ENCODE measurements around the gene RDX. TPM values are rescaled to one million over a fixed set of nuclear protein-coding genes. Genes with fewer than 3 reads are reported as not detected.

RDX gene
- 34.8 and 39.2 TPM in 2 replicates for total RNA-seq
- total RNA-seq (2013): 12.9 TPM
- polyA plus RNA-seq: 4.4 and 9.3 TPM in 2 replicates
- polyA minus RNA-seq: 4.5 and 10.6 TPM in 2 replicates

DNA sequence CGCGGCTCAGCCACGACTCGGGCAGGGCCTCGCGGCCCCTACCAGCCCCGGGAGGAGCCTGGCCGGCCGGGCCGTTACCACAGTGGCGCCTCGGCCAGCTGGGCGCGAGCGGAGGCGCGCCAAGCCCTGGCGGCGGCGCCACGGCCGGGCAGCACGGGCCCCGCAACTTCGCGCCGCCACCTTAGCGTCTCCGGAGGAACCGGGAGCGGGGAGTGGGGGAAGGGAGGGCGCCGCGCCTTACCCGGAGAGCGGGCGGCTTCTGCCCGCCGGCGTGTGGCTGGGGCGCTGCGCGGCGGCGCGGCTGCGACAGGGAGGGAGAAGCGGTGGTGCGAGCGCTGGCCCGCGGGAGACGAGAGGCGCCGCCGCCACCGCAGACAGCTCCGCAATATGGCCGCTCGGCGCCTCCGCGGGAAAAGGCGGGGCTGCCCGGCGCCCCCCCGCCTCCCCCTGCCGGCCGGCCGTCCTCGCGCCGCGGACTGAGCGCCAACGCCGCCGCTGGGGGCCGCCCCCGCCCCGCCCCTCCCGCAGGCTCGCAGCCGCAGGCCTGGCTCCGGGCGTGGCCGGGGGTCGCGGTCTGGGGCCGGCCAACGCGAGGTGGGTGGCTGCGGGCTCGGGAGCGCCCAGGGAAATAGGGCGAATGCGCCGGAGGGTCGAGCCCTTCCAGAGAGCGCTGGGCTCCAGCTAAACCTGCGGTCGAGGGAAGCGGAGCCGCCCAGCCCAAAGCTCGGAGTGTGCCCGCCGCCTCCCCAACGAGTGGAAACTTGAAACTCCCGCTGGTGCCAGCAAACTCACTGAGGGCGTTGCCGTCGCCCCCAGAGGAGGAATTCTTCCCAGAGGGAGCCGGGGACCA lies at the start of gene RDX:
Gene RDX, minus strand, starts transcription at position 389 of the 850 bp plus-strand sequence. CDS start 16,922 bp downstream, outside the sequence.
- peak within 1 kb of the TSS; percentile 92 for H3K9ac ChIP-seq (ENCODE audit: low read length)
- H3K4me1 ChIP-seq (ENCODE audit: control insufficient read depth in 2 of 2, insufficient read depth in 2 of 2, low read length in 2 of 2): peaks cover 8 to 12% of the 10 kb centered on the region in 2 donors
- peak within 1 kb of the TSS; percentile 50 to 93 (median 86) for H3K4me3 ChIP-seq (ENCODE audit: control extremely low read depth in 1 of 5, extremely low read depth in 1 of 5, insufficient read depth in 1 of 5, low read depth in 2 of 5, low read length in 4 of 5)
- intact Hi-C loops (cut with micrococcal nuclease): loop anchor here (2.0 to 10.0 kb wide), 5 partner anchors 32 to 1728 kb away; partner anchors contain the start of genes DLAT and SIK2
- peak within 1 kb of the TSS; percentile 18 to 70 for H3K27ac ChIP-seq (ENCODE audit: low read length in 2 of 2)
- peaks cover 12% of the 10 kb centered on the region for H3K79me2 ChIP-seq (ENCODE audit: control insufficient read depth, insufficient read depth, low read length)
- POLR2A ChIA-PET: interaction anchor here (0.6 kb wide), 1 partner anchor 32 kb away, joined by 5 read pairs; no protein-coding TSS in a partner anchor
- H2AFZ ChIP-seq (ENCODE audit: insufficient read depth, low read depth, low read length, poor library complexity, severe bottlenecking): peak within 1 kb of the TSS; percentile 84
- H3K27me3 ChIP-seq (replicated peaks in 1 of 4; ENCODE audit: control extremely low read depth in 1 of 4, control insufficient read depth in 3 of 4, insufficient read depth in 4 of 4, low read length in 3 of 4): peaks cover 0 to 3% (median 0%) of the 10 kb centered on the region in 4 experiments
- ATAC-seq (ENCODE audit: low read depth) (peak; percentile 84), DNase-seq (peak; percentile 83)
- peaks cover 24% of the 10 kb centered on the region for H3K4me1 Mint-ChIP-seq
- WGBS (ENCODE audit: insufficient coverage): under 1% methylated on average over 108 of the region's 113 CpGs
- peak within 1 kb of the TSS; percentile 94 for H3K4me3 Mint-ChIP-seq
- H3K27ac Mint-ChIP-seq: peak within 1 kb of the TSS; percentile 80
- H3K27me3 Mint-ChIP-seq: no peaks in the 10 kb centered on the region
- no peaks in the 10 kb centered on the region for H3K9me3 Mint-ChIP-seq (ENCODE audit: insufficient read depth)
- TF ChIP-seq EZH2 (IDR thresholded peaks at IDR 0.05; ENCODE audit: borderline replicate concordance, insufficient read depth, low read depth, low read length, poor library complexity, severe bottlenecking): no peak
- TF ChIP-seq CTCF (IDR thresholded peaks at IDR 0.05): no peak
- H3K9me3 ChIP-seq (ENCODE audit: control extremely low read depth in 1 of 3, control insufficient read depth in 2 of 3, insufficient read depth in 1 of 3, low read length in 2 of 3): no peaks in the 10 kb centered on the region
- H3K4me2 ChIP-seq (replicated peaks; ENCODE audit: low read depth, low read length, poor library complexity, severe bottlenecking): peak within 1 kb of the TSS; percentile 98
- H3K36me3 ChIP-seq (replicated peaks in 1 of 2; ENCODE audit: control extremely low read depth in 1 of 2, control insufficient read depth in 1 of 2, extremely low read depth in 1 of 2, insufficient read depth in 2 of 2, low read length in 1 of 2): no peaks in the 10 kb centered on the region
- peaks cover 18% of the 10 kb centered on the region for H4K20me1 ChIP-seq (ENCODE audit: control insufficient read depth, insufficient read depth, low read length, poor library complexity, severe bottlenecking)
- CTCF ChIA-PET: interaction anchor here (0.9 to 1.3 kb wide), 3 partner anchors 95 to 139 kb away, joined by 3 to 5 read pairs (median 3); partner anchors contain the start of gene FDX1

GRCh38 chr11:110345743-110346142 lies 49.3 kb upstream of the RDX start:
- Histone ChIP-seq H3K9me3 (ENCODE audit: control extremely low read depth in 1 of 3, control insufficient read depth in 2 of 3, insufficient read depth in 1 of 3, low read length in 2 of 3) (no peaks in the 10 kb centered on the region), H3K27ac (ENCODE audit: low read length in 2 of 2) (no peak overlapping the region), H3K4me3 (ENCODE audit: control extremely low read depth in 1 of 5, extremely low read depth in 1 of 5, insufficient read depth in 1 of 5, low read depth in 2 of 5, low read length in 4 of 5) (no peak overlapping the region), H4K20me1 (ENCODE audit: control insufficient read depth, insufficient read depth, low read length, poor library complexity, severe bottlenecking) (no peaks in the 10 kb centered on the region), H3K27me3 (replicated peaks in 1 of 4; ENCODE audit: control extremely low read depth in 1 of 4, control insufficient read depth in 3 of 4, insufficient read depth in 4 of 4, low read length in 3 of 4) (no peaks in the 10 kb centered on the region), H3K36me3 (replicated peaks in 1 of 2; ENCODE audit: control extremely low read depth in 1 of 2, control insufficient read depth in 1 of 2, extremely low read depth in 1 of 2, insufficient read depth in 2 of 2, low read length in 1 of 2) (no peaks in the 10 kb centered on the region), H2AFZ (ENCODE audit: insufficient read depth, low read depth, low read length, poor library complexity, severe bottlenecking) (no peak overlapping the region), H3K4me1 (ENCODE audit: control insufficient read depth in 2 of 2, insufficient read depth in 2 of 2, low read length in 2 of 2) (peaks cover 4 to 8% of the 10 kb centered on the region in 2 donors), H3K4me2 (replicated peaks; ENCODE audit: low read depth, low read length, poor library complexity, severe bottlenecking) (no peak overlapping the region), H3K79me2 (ENCODE audit: control insufficient read depth, insufficient read depth, low read length) (no peaks in the 10 kb centered on the region), H3K9ac (ENCODE audit: low read length) (no peak overlapping the region)
- Mint-ChIP-seq H3K27me3 (no peaks in the 10 kb centered on the region), H3K27ac (no peak overlapping the region), H3K9me3 (ENCODE audit: insufficient read depth) (no peaks in the 10 kb centered on the region), H3K4me3 (no peak overlapping the region), H3K4me1 (peaks cover 22% of the 10 kb centered on the region)
- ChIA-PET CTCF (no interaction called here), POLR2A (no interaction called here)
- ATAC-seq (ENCODE audit: low read depth): no peak
- TF ChIP-seq CTCF (IDR thresholded peaks at IDR 0.05) (no peak), EZH2 (IDR thresholded peaks at IDR 0.05; ENCODE audit: borderline replicate concordance, insufficient read depth, low read depth, low read length, poor library complexity, severe bottlenecking) (no peak)
- intact Hi-C loops (cut with micrococcal nuclease): no loop called here
- WGBS (ENCODE audit: insufficient coverage): no CpG with 5 or more reads among the region's 3 CpGs
- no peak for DNase-seq
